Activated CD8-positive, alpha-beta memory T cell treated with anti-CD3 and anti-CD28 coated beads, Interleukin-2, amount 50 U/mL, for 1 hour (primary cell): ENCODE data around the gene MAPT.
"Not testable (repeated sequence)": the region's sequence is repeated elsewhere in the genome, so short reads cannot be mapped to it uniquely, and the experiment has no call there.

ENCODE experiments used
- DNase-seq: peaks from one replicate; pipeline ENCODE4 v3.0.0-alpha.2; 2020; ENCODE audit errors: extremely low read depth

The MAPT gene

DNA sequence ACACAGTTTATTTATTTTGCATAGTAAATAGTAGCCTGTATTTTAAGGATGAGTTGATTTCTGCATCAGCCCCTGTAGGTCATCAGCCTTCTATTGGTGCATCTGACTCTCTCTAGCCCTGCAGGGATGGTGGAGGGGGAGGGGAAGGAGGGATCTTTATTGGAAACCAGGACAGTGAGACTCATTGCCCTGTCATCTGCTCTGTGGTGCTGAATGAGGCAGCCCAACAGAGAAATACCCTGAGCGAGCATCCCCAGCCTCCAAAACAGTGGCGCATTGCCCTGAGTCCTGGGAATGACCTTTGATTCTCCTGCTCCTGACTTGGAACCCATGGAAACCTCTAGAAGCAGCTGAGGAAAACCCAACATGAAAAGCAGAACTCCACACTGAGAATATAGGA, 59.2 kb downstream of the MAPT start:
- DNase-seq, result no peak

DNA sequence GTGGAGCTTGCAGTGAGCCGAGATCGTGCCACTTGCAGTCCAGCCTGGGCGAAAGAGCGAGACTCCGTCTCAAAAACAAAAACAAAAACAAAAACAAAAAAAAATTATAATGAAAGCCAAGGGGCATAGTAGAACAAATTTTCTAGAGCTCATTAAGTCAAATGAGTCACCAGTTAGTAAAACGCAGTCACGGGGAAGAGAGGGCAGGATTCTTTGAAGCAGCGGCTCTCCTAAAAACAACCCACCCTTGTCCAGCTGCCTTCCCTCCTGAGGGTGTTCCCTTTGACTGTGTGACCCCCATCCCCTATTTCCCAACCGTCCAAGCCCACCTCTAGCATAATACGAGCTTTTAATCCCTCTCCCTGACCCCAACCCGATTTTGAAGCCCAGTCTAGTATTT, 60.6 kb downstream of the MAPT start:
- no peak for DNase-seq

DNA sequence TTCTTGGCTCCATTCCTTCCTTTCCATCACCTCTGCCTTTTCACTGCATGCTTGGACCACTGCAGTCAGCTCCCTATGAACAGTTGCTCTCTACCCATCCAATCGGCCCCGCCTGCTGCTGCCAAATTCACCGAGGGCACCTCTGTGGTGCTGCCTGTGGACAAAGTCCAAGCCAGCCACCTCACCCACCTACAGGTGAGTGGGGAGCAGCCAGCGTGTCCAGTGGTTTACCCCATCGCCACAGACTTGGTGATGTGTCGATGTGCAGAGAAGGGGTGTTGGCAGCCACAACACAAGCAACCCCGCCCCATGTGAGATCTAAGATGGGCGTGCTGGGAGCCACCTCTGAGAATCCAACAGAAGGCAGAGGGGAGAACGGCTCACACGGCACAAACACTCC, 61.0 kb downstream of the MAPT start:
- DNase-seq, result no peak

DNA sequence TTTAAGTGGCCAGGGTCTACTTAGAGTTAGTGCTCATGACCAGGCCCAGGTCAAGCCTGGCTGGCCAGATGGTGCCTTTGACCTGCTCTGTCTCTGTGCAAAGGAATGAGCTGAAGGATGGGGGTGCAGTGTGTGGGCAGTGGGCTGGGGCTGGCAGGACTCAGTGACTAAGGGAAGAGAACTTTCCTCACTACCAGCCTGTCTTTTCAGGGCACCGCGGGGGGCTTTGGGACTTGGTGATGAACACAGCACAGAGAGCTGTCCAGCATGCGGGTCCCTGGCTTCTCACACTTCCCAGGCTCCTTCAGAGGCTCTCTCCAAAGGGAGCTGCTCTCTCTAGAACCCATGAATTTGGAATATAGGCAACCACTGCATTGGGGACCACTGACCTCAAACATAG, 61.7 kb downstream of the MAPT start:
- no peak for DNase-seq

DNA sequence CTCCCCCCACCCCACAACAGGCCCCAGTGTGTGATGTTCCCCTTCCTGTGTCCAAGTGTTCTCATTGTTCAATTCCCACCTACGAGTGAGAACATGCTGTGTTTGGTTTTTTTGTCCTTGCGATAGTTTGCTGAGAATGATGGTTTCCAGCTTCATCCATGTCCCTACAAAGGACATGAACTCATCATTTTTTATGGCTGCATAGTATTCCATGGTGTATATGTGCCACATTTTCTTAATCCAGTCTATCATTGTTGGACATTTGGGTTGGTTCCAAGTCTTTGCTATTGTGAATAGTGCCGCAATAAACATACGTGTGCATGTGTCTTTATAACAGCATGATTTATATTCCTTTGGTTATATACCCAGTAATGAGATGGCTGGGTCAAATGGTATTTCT, 62.4 kb downstream of the MAPT start:
- not testable (repeated sequence) for DNase-seq

DNA sequence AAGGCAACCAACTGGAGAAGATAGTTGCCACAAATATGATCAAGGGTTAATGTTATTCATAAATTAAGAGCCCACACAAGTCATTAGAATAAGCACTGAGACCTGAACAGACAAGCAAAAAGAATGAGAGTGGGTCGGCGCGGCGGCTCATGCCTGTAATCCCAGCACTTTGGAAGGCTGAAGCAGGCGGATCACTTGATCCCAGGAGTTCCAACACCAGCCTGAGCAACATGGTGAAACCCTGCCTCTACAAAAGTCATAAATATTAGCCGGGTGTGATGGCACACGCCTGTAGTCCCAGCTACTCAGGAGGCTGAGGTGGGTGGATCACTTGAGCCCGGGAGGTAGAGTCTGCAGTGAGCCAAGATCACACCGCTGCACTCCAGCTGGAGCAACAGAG, 64.0 kb downstream of the MAPT start:
- no peak for DNase-seq

DNA sequence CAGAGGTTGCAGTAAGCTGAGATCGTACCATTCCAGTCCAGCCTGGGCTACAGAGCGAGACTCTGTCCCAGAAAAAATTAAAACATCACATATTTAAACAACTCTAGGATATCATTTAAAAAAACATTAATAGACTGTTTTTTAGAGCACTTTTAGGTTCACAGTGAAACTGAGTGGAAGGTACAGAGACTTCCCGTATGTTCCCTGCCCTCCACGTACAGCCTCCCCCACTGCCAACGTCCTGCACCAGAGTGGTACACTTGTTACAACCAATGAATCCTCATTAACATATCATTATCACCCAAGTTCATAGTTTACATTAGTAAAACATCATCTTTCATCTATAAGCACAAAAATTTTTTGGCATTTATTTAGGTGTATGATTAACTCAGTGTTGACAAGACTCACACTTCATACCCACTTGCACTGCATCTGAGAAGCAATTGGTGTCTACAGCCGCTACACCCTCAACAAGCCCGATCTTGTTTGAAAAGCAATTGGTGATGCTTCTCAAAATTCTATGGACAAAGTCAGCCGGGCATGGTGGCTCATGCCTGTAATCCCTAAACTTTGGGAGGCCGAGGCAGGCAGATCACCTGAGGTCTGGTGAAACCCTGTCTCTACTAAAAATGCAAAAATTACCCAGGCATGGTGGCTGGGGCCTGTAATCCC, 64.8 kb downstream of the MAPT start:
- DNase-seq, result no peak

DNA sequence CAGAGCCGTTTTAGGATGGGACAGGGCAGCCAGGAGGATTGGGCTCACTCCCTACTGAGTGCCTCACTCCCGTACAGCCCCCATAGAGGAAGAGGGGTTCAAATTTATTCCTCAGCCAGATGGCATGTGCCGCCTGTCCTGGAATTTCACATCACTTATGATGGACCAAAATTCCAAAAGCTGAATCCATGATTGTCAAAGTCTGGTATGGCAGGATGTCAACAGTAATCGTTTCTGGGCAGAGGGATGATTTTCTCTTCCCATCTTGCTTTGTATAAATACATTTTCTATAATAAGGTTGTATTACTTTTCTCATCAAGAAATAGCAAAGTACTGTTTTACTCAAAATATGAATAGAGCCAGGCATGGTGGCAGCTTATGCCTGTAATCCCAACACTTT, 66.0 kb downstream of the MAPT start:
- DNase-seq, result no peak

DNA sequence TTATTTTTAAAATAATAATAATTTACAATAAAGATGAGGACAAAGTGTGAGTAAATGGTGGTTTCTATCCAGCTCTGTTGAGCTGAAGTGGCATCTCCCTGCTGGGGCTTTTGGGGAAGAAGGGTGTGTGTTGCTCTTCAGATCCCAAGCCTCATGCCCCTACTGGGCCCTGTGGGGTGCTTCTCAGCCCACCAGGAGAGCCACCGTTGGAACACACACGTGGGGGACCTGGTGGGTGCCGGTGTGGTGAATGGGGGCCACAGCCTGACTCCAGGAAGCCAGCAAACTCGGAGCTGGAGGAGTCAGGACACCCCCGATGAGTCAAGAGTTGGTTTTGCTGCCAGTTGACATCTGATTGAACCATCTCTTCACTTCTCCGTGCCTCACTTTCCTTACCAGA, 66.9 kb downstream of the MAPT start:
- no peak for DNase-seq

DNA sequence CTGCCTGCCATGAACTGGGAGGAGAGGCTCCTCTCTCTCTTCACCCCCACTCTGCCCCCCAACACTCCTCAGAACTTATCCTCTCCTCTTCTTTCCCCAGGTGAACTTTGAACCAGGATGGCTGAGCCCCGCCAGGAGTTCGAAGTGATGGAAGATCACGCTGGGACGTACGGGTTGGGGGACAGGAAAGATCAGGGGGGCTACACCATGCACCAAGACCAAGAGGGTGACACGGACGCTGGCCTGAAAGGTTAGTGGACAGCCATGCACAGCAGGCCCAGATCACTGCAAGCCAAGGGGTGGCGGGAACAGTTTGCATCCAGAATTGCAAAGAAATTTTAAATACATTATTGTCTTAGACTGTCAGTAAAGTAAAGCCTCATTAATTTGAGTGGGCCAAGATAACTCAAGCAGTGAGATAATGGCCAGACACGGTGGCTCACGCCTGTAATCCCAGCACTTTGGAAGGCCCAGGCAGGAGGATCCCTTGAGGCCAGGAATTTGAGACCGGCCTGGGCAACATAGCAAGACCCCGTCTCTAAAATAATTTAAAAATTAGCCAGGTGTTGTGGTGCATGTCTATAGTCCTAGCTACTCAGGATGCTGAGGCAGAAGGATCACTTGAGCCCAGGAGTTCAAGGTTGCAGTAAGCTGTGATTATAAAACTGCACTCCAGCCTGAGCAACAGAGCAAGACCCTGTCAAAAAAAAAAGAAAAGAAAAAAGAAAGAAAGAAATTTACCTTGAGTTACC, 68.0 kb downstream of the MAPT start:
- no peak for DNase-seq

DNA sequence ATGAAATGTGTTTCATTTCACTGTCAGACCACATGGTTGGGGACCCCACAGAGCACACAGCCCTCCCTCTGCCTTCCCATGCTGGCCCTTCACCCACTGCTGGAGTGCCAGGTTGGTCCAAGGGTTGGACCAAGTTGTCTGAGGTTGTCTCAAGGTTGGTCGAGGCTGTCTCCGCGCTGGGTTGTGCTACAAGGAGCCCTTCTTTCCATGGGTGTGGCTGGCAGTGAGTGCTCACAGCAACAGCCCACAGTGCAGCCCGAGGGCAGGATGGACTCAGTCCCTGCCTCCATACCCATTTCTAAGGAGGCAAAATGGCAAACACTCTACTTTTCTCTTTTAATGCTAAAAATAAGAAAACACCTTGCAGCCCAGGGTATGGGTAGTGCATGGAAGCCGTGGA, 68.9 kb downstream of the MAPT start:
- DNase-seq, result no peak

DNA sequence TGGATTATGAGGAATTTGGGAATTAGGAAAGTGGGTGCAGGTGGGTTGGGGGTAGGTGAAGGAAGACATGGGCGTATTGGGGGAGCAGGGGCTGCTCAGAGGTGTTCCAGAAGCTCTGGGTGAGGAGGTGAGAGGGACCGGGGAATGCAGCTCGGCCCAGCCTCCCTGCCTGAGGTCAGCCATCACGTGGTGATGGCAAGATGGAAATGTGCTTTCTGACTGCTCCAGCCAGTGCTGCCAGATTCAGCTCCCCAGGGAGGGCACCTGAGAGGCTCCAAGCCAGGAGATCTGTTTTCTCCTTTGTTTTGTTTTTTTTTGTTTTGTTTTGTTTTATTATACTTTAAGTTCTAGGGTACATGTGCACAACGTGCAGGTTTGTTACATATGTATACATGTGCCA, 69.5 kb downstream of the MAPT start:
- no peak for DNase-seq

DNA sequence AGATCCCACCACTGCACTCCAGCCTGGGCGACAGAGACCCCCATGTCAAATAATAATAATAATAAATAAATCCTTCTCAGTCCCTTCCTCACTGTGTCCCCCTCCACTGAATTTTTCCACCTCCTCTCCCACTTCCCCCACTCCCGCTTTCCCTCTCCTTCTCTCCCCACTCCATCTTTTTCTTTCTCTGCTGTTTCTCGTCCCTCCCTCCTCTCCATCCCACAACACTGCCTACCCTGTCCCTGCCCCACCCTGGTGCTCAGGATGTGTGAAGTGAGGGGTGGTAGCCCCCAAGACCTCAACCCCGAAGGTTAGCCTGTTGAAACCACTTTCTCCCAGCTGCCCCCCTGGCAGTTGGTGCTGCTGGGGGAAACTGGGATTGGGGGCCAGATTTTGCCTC, 70.3 kb downstream of the MAPT start:
- DNase-seq, result no peak

DNA sequence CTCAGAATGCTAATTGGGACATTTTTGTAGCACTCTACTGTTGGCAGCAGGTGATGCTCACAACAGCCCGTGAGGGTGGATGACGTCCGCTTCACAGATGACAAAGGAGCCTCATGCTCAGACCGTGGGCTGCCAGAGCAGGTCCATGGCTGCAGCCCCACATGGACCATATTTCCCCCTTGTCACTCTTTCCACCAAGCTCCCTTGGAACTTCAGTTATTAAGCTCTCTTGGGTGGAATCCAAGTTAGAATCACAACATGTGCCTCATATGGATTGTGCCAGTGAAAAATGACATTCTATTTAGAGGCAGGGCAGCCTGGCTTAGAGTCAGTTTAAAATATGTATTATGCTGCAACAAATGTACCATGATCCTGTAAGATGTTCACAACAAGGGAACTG, 71.5 kb downstream of the MAPT start:
- no peak for DNase-seq

DNA sequence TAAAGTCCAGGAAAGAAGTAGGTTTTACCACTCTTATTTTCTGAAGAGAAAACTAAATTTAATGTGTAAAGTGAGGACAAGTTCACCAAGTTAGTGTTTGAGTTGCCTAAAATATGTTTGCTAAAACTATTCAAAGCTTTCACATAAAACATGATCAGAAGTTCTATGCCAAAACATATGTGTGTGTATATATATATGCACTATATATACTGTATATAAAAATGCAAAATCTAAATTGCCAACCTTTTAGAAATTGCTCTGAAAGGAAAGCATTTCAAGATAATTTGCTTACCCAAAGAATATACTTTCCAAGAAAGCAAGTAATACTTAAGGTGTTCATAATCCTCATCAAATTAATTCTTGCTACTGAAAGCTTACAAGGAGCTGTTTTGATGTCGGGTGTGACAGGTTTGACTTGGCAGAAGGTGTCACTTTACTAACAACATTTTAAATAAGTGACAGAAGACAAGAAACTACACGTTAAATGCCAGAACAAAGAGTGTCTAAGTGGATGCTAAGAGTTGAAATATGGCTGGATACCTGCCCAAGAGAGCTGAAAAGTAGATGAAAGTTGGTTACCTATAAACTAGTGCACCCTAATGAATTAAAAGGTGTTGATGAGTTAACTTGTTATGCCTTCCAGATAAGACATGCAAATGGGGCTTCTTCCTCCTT, 72.4 kb downstream of the MAPT start:
- no peak for DNase-seq

DNA sequence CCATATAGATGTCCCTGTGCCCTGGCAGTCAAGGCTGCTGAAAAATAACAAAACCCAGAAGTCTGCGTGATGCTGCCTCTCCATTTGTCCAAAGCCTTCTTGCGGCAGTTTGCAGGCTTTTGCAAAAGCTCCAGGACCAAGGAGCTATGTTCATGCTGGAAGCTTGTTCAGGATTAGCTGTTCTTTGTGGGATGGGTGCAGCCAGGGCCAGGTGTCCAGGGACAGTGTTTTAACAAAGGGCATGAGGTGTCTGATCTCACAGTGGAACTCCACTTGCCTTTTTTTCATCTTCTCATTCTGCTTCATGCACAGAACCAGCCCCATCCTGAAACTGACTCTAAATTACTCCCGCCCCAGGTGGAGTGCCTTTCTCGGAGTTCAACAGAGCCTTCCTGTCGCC, 73.0 kb downstream of the MAPT start:
- no peak for DNase-seq

DNA sequence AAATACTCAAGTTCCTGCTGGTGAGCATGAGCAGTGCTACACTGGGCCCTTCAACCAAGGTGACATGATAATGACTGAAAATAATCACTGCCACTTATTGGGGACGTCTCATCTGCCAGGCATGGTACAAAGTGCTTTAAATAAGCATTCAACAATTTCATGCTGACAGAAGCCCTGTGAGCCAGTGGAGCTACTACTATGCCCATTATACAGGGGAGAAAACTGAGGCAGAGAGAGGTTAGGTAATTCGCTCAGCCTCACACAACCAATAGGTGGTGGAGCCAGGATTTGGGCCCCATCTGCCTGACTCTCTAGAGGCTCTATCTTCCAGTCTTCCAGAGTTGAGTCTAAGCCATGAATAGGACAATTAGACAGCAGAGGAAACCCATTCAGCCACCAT, 74.4 kb downstream of the MAPT start:
- no peak for DNase-seq

DNA sequence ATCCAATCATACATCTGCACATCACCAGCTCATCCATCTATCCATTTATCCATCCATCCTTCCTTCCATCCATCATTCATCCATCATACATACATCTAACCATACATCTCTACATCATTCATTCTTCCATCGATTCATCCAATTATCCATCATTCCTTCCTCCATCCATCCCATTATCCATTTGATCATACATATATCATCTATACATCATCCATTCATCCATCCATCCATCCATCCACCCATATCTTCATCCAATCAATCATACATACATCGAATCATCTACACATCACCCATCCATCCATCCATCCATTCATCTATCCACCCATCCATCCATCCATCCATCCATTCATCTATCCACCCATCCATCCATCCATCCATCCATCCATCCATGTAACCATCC, 75.4 kb downstream of the MAPT start:
- DNase-seq, result no peak

DNA sequence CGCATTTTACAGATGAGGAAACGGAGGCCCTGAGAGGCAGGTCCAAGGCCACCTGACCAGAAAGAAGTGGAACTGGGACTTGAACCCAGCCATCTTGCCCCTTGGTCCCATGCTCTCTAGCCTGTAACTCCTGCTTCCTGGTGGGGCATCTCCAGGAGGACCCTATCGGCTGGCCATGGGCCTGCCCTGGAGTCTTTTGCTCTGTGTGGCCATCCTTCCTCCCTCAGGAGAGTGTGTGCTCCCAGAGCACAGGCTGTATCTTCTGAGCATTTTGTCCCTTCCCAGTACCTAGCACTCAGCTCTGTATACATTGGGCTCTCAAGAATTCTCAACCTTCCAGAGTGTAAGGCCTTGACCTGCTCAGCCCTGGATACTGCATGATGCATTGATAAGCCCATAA, 76.3 kb downstream of the MAPT start:
- DNase-seq, result no peak

DNA sequence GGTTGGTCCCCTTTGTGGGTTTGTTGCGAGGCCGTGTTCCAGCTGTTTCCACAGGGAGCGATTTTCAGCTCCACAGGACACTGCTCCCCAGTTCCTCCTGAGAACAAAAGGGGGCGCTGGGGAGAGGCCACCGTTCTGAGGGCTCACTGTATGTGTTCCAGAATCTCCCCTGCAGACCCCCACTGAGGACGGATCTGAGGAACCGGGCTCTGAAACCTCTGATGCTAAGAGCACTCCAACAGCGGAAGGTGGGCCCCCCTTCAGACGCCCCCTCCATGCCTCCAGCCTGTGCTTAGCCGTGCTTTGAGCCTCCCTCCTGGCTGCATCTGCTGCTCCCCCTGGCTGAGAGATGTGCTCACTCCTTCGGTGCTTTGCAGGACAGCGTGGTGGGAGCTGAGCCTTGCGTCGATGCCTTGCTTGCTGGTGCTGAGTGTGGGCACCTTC, 77.4 kb downstream of the MAPT start:
- DNase-seq, result no peak

DNA sequence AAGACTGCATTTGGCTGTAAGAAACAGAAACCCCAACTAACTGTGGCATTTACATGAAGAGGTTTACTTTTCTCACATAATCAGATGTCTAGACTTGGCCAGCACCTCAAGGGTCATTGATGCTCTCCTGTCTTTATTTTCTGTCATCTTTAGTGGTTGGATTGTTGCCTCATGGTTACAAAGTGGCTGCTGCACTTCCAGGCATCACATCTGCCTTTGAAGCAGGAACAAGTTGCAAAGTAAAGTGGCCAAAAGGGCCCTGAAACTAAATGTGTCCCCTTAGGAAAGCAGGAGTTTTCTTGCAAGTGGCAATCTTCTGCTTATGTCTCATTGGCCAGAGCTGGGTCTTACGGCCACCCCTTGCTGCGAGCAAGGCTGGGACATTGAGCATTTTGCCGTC, 78.2 kb downstream of the MAPT start:
- no peak for DNase-seq

DNA sequence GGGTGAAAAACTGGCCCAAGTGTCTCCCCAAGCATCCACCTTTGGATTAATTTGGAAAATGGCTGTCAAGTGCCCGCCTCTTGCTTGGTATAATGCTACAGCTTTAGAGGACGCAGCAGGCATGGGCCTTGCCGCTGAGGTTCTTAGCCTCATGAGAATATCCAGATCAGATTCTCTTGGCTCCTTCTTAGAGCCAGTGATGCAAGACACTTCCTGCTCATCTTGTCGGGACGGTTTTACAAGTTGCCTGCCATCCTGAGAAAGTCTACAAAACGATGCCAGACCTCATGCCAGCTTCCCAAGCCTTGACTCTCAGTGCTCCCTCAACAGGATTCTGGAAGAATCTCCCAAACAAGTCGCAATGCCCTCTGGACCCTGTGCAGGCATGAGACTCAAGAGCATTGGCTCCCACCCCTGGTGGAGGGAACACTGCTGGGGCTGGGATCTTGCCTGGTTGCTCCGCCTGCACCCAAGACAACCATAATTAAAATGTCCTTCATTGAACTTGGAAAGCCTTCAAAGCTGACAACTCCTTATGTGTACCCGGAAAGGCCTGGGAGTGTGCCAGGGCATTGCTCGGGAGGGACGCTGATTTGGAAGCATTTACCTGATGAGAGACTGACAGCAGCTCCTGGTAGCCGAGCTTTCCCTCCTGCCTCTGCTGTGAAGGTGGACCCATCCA, 78.9 kb downstream of the MAPT start:
- DNase-seq, result no peak
